Ovary (tissue), 9 donors: ENCODE data around the gene ABLIM2. TPM values are rescaled to one million over a fixed set of nuclear protein-coding genes. Genes with fewer than 3 reads are reported as not detected.

Experiments used
- DNase-seq, 5 donors: peaks; one replicate each; pipeline ENCODE4 v3.0.0-alpha.2; 2019 to 2020
- H3K27ac ChIP-seq, 2 donors: fragments of 200-600 bp; one replicate each; pipeline versions ENCODE4 v1.5.1 to v1.8.0; 2019 to 2022
- H3K27me3 ChIP-seq: fragments of 200-600 bp; one replicate; pipeline ENCODE4 v1.8.0; 2022
- H3K36me3 ChIP-seq: fragments of 200-600 bp; sonication (generic); one replicate; pipeline ENCODE4 v1.5.1; 2019
- H3K4me1 ChIP-seq: one replicate; pipeline ENCODE4 v1.8.1; 2013; ENCODE audit warnings: mild to moderate bottlenecking, moderate library complexity; ENCODE audit not compliant: insufficient read depth
- H3K4me3 ChIP-seq: fragments of 200-600 bp; sonication (generic); one replicate; pipeline ENCODE4 v1.5.1; 2017
- H3K9me3 ChIP-seq, 2 donors: fragments of 200-600 bp in 1 of 2; sonication (generic) in 1 of 2; one replicate each; pipeline versions ENCODE4 v1.5.1 to v1.8.1; 2013 to 2019; ENCODE audit warnings: mild to moderate bottlenecking in 1 of 2, moderate library complexity in 1 of 2
- CTCF ChIP-seq, 3 donors: fragments of 450-650 bp in 2 of 3; fragments of 200-600 bp in 1 of 3; IDR thresholded peaks; one replicate each; pipeline versions ENCODE4 v1.5.1 to v1.8.0; 2016 to 2022; ENCODE audit warnings: antibody characterized with exemption in 3 of 3, mild to moderate bottlenecking in 1 of 3
- EP300 ChIP-seq: sonication (generic); formaldehyde crosslinking; IDR thresholded peaks from one replicate; pipeline ENCODE4 v1.6.1; 2017; ENCODE audit warnings: antibody characterized with exemption
- POLR2A ChIP-seq: fragments of 450-650 bp; IDR thresholded peaks from one replicate; pipeline ENCODE4 v1.6.1; 2017; ENCODE audit warnings: antibody characterized with exemption, mild to moderate bottlenecking, moderate library complexity
- WGBS, 3 donors: extraction: QIAGEN DNeasy Blood & Tissue Kit in 1 of 3; methylation state at CpG; one replicate each; pipeline versions ENCODE4 v1.1.5 to v1.1.7; 2013 to 2017; 5-methylcytosine and 5-hydroxymethylcytosine counted together
- intact Hi-C, 4 donors: fragments of 100-400 bp; cut with DNase I; formaldehyde crosslinking; loops; one replicate each; pipeline versions ENCODE4 v1.11.0 to v1.15.1; 2022 to 2023
- polyA plus RNA-seq, 2 donors: library from polyadenylated mRNA; stranded (reverse); fragments of 200-250 nt in 1 of 2; fragments of 350-450 nt in 1 of 2; fragmentation: Illumina TruSeq in 1 of 2; extraction: RNeasy Lipid Tissue Mini Kit (QIAGEN cat#74804) in 1 of 2; gene quantifications; one replicate each; pipeline ENCODE4 v1.2.3, GENCODE V29; 2013 to 2014
- total RNA-seq, 7 donors: library from RNA; depleted of rRNA in 2 of 7; stranded (reverse); fragments of >200 nt in 2 of 7; fragmentation: NEBNext Ultra II Directional in 3 of 7; extraction: Animal tissue kit (Norgen Biotek cat#: 25700) in 3 of 7; gene quantifications; one replicate each; pipeline versions ENCODE4 v1.1.0 to v1.2.4, GENCODE V29; 2016 to 2023
- donor health status: DM: no; HTN: no; CAD: no; lungs with moderate emphysema.
- donor health status: DM: no; HTN: no; CAD: no.
- donor health status: Bipolar disorder and iron deficiency.
- donor health status: DM: yes; HTN: yes; CAD: no.
- donor health status: DM: no; HTN: no; CAD: no.
- donor health status: DM: yes; HTN: yes; CAD: no.

Gene ABLIM2
- total and polyA plus RNA-seq, 9 donors, result 0.81 to 7.9 (median 2.1) TPM

GRCh38 chr4:8041172-8041571, 117.4 kb downstream of the ABLIM2 start:
- TF ChIP-seq CTCF (IDR thresholded peaks at IDR 0.05), result no peak
- no peak for TF ChIP-seq EP300
- TF ChIP-seq POLR2A, result no peak
- DNase-seq, result no peak

DNA sequence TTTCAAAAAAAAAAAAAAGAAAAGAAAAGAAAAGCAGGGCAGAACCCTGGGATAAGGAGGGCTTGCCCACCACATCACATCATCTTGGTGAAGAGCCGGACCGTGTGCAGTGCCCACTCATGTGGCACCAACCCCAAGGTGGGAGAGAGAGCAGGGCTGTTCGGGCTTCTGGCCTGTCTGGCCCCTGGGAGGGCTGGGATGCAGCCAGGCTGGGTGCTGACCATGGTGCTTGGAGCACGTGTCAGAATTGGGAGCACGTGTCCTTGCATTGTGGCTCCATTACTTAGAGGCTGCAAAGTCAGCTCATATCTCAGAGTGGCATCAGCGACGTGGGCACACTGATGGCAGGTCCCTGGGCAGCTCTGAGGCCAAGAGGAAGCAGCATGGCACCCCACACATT, 118.0 kb downstream of the ABLIM2 start:
- intact Hi-C loops, result no loop called here
- Histone ChIP-seq H3K27me3 (no peaks in the 10 kb centered on the region), H3K4me1 (no peaks in the 10 kb centered on the region), H3K27ac (no peak overlapping the region), H3K9me3 (no peaks in the 10 kb centered on the region), H3K36me3 (no peaks in the 10 kb centered on the region), H3K4me3 (no peak overlapping the region)
- WGBS, 3 donors, result 64 to 72% (median 66%) methylated on average over 7 of the region's 7 CpGs
- DNase-seq, result no peak
- no peak for TF ChIP-seq EP300
- no peak for TF ChIP-seq CTCF (IDR thresholded peaks at IDR 0.05)
- TF ChIP-seq POLR2A, result no peak

More at GRCh38 chr4:8041172-8041571, 117.4 kb downstream of the ABLIM2 start:
- intact Hi-C loops, result no loop called here
- 85 to 93% (median 88%) methylated on average over 7 of the region's 7 CpGs for WGBS, 3 donors
- Histone ChIP-seq H3K36me3 (no peaks in the 10 kb centered on the region), H3K27ac (no peak overlapping the region), H3K27me3 (no peaks in the 10 kb centered on the region), H3K4me1 (no peaks in the 10 kb centered on the region), H3K9me3 (no peaks in the 10 kb centered on the region), H3K4me3 (no peak overlapping the region)

DNA sequence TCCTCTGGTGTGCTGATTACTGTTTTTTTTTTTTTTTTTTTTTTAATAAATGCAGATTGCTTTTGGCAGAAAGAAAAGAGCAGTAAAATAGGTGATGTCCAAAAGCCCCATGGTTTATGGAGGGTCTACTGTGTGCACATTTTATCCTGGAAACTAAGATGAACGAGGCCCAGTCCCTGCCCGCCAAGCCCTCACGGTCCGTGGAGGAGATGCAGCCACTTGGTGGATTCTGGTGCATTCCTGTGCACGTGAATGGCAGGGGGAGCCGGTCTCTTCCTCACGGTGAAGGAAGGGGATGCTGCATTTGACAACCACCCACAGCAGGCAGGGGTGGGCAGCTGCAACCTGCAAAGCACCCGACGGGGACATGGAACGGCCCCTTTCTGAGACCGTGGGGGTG, 118.8 kb downstream of the ABLIM2 start:
- Histone ChIP-seq H3K27me3 (no peaks in the 10 kb centered on the region), H3K36me3 (no peaks in the 10 kb centered on the region), H3K4me1 (no peaks in the 10 kb centered on the region), H3K9me3 (no peaks in the 10 kb centered on the region), H3K4me3 (no peak overlapping the region), H3K27ac (no peak overlapping the region)
- no peak for TF ChIP-seq POLR2A
- no peak for TF ChIP-seq EP300
- no peak for TF ChIP-seq CTCF (IDR thresholded peaks at IDR 0.05)
- intact Hi-C loops, result no loop called here
- WGBS, 3 donors, result 78 to 81% (median 79%) methylated on average over 11 of the region's 11 CpGs
- DNase-seq, result no peak

- WGBS, 3 donors, result 20 to 23% (median 23%) methylated on average over 6 of the region's 6 CpGs
- Histone ChIP-seq H3K4me1 (no peaks in the 10 kb centered on the region), H3K4me3 (no peak overlapping the region), H3K36me3 (no peaks in the 10 kb centered on the region), H3K27ac (no peak overlapping the region), H3K27me3 (no peaks in the 10 kb centered on the region), H3K9me3 (no peaks in the 10 kb centered on the region)
- intact Hi-C loops, result no loop called here
- TF ChIP-seq CTCF (IDR thresholded peaks at IDR 0.05) (no peak), POLR2A (no peak), EP300 (no peak)
- DNase-seq, result no peak
These were observed 119.3 kb downstream of the ABLIM2 start for GRCh38 chr4:8039290-8039689.
